K562 (cell line): ENCODE measurements around the gene EPGN. TPM values are rescaled to one million over a fixed set of nuclear protein-coding genes. Genes with fewer than 3 reads are reported as not detected.

Experiments used
- ATAC-seq: fragments of 200-7000 bp; cut with Tn5 transposase; 3 replicates; pipeline ENCODE4 v1.9.1; 2020; ENCODE audit warnings: moderate library complexity
- BruUV-seq: library from RNA; stranded (reverse); fragments of 400-500 nt; replicated peaks from 2 replicates; lab custom pipeline; 2021; lab: Mats Ljungman, UMichigan
- CTCF ChIA-PET: fragments of 300-600 bp; formaldehyde crosslinking; extraction: SDS; loops from one replicate; lab custom pipeline; 2021; ENCODE audit warnings: low intra/inter-chr PET ratio; lab: Yijun Ruan, JAX
- POLR2A ChIA-PET: fragments of 300-600, 350-650 bp; sonication (Branson Sonifier 250); formaldehyde crosslinking; extraction: SDS; loops from one replicate; lab custom pipeline; 2021; ENCODE audit warnings: antibody characterized with exemption, inconsistent platforms; lab: Yijun Ruan, JAX
- DNase-seq, 4 experiments: peaks; one replicate each; pipeline versions ENCODE4 v3.0.0 to v3.0.0-alpha.2; 2011 to 2018; ENCODE audit warnings: low spot score in 3 of 4, mixed read lengths in 3 of 4; ENCODE audit errors: extremely low read depth in 1 of 4
- FAIRE-seq: peaks from 2 replicates; lab custom pipeline; 2011; peaks lifted over from hg19 to GRCh38; lab: Jason Lieb, UNC
- H2AFZ ChIP-seq: 2 replicates; pipeline ENCODE4 v1.6.0; 2011; ENCODE audit warnings: low read depth, low read length, control low read depth, inconsistent platforms
- H3K27ac ChIP-seq: fragments of 200-600 bp; 3 replicates; pipeline ENCODE4 v1.8.0; 2011; ENCODE audit warnings: low read depth, mild to moderate bottlenecking, control low read depth, inconsistent platforms, low read length, moderate library complexity, mixed read lengths; ENCODE audit errors: extremely low read depth
- H3K27me3 ChIP-seq, 2 experiments: fragments of 300-600 bp in 1 of 2; 2 replicates in 1 of 2; 3 replicates in 1 of 2; pipeline versions ENCODE4 v1.6.0 to v1.8.0; 2011; ENCODE audit warnings: inconsistent platforms in 2 of 2, low read length in 2 of 2, mild to moderate bottlenecking in 1 of 2, mixed read lengths in 1 of 2, moderate library complexity in 1 of 2; ENCODE audit not compliant: control insufficient read depth in 2 of 2, insufficient read depth in 2 of 2
- H3K36me3 ChIP-seq: fragments of 300-600 bp; 3 replicates; pipeline ENCODE4 v1.8.0; 2011; ENCODE audit warnings: mild to moderate bottlenecking, low read length, inconsistent platforms; ENCODE audit not compliant: control insufficient read depth, insufficient read depth
- H3K4me1 ChIP-seq, 2 experiments: fragments of 200-600 bp in 1 of 2; replicated peaks in 1 of 2; 2 replicates in 1 of 2; 3 replicates in 1 of 2; pipeline versions ENCODE4 v1.5.1 to v1.8.0; 2011; ENCODE audit warnings: inconsistent platforms in 2 of 2, low read length in 2 of 2, mild to moderate bottlenecking in 1 of 2, mixed read lengths in 1 of 2, moderate library complexity in 1 of 2; ENCODE audit not compliant: control insufficient read depth in 2 of 2, insufficient read depth in 2 of 2
- H3K4me2 ChIP-seq: 2 replicates; pipeline ENCODE4 v1.6.1; 2011; ENCODE audit warnings: low read length, control low read depth, inconsistent platforms, mixed read lengths; ENCODE audit not compliant: insufficient read depth
- H3K4me3 ChIP-seq: fragments of 200-600 bp; sonication (generic), shearing (Covaris generic); 2 replicates; pipeline ENCODE4 v1.5.1; 2016; ENCODE audit warnings: control low read depth, inconsistent platforms
- H3K79me2 ChIP-seq: fragments of 200-600 bp; 3 replicates; pipeline ENCODE4 v1.8.0; 2011; ENCODE audit warnings: low read length, inconsistent platforms; ENCODE audit not compliant: control insufficient read depth, insufficient read depth
- H3K9ac ChIP-seq, 2 experiments: 2 replicates each; pipeline versions ENCODE4 v1.6.0 to v1.6.1; 2011; ENCODE audit warnings: low read depth in 2 of 2, low read length in 2 of 2, control low read depth in 1 of 2, inconsistent platforms in 1 of 2, mild to moderate bottlenecking in 1 of 2, mixed read lengths in 1 of 2; ENCODE audit not compliant: insufficient read depth in 1 of 2
- H3K9me1 ChIP-seq: one replicate; pipeline ENCODE4 v1.6.0; 2011; ENCODE audit warnings: inconsistent platforms, mild to moderate bottlenecking, low read length, moderate library complexity; ENCODE audit not compliant: control insufficient read depth, insufficient read depth
- H3K9me3 ChIP-seq: replicated peaks from 2 replicates; pipeline ENCODE4 v1.5.1; 2011; ENCODE audit warnings: low read depth, low read length, inconsistent platforms; ENCODE audit not compliant: control insufficient read depth, insufficient read depth
- H4K20me1 ChIP-seq: replicated peaks from 2 replicates; pipeline ENCODE4 v1.6.1; 2011; ENCODE audit warnings: low read length, inconsistent platforms, mixed read lengths; ENCODE audit not compliant: control insufficient read depth, insufficient read depth
- CSDE1 ChIP-seq, 2 experiments: fragments of 450-650 bp; IDR thresholded peaks; 2 replicates each; pipeline ENCODE4 v1.6.1; 2016; ENCODE audit warnings: mild to moderate bottlenecking in 1 of 2
- HNRNPK ChIP-seq: fragments of 200-400 bp; formaldehyde crosslinking; IDR thresholded peaks from one replicate; pipeline ENCODE4 v1.6.1; 2018; ENCODE audit warnings: mild to moderate bottlenecking, low read depth, low read length; ENCODE audit not compliant: poor library complexity, severe bottlenecking
- KDM2B ChIP-seq: fragments of 250-450 bp; sonication (Bioruptor Pico); IDR thresholded peaks from 2 replicates; pipeline ENCODE4 v1.8.0; 2021; ENCODE audit warnings: mild to moderate bottlenecking, moderate library complexity
- MYC ChIP-seq, 2 experiments: fragments of 250-450 bp in 1 of 2; sonication (Bioruptor Pico) in 1 of 2; IDR thresholded peaks; 2 replicates each; pipeline versions ENCODE4 v1.5.1 to v1.6.1; 2012 to 2021; ENCODE audit warnings: low read depth in 2 of 2, borderline replicate concordance in 1 of 2, improper control_type of control experiment in 1 of 2, low read length in 1 of 2, mild to moderate bottlenecking in 1 of 2, moderate library complexity in 1 of 2
- SMARCE1 ChIP-seq: fragments of 450-650 bp; IDR thresholded peaks from 2 replicates; pipeline ENCODE4 v1.7.1; 2016; ENCODE audit warnings: mild to moderate bottlenecking
- ZNF57 ChIP-seq: fragments of 450-650 bp; formaldehyde crosslinking; IDR thresholded peaks from 2 replicates; pipeline ENCODE4 v1.4.0; 2020; ENCODE audit warnings: mild to moderate bottlenecking, moderate library complexity
- ZNF707 ChIP-seq: fragments of 250-450 bp; sonication (Bioruptor Pico); conservative IDR thresholded peaks from 2 replicates; pipeline ENCODE4 v1.8.0; 2022; ENCODE audit warnings: inconsistent platforms, mild to moderate bottlenecking, moderate library complexity
- in situ Hi-C: fragments of 300-500 bp; cut with MboI; formaldehyde crosslinking; loops from 4 replicates; pipeline ENCODE4 v1.15.0; 2018; ENCODE audit warnings: inconsistent platforms, mixed read lengths
- intact Hi-C: fragments of 100-400 bp; cut with micrococcal nuclease; formaldehyde crosslinking; loops from 2 replicates; pipeline ENCODE4 v1.14.2; 2022
- polyA plus RNA-seq, 8 experiments: library from polyadenylated mRNA; depleted of rRNA in 4 of 8; stranded (reverse) in 5 of 8; unstranded in 3 of 8; fragments of >200 nt; fragmentation: Nextera tagmentation in 2 of 8; fragmentation: Illumina TruSeq in 1 of 8; extraction: Ambion mirVana in 2 of 8; extraction: Trizol in 1 of 8; gene quantifications; 2 replicates each; pipeline versions ENCODE4 v1.2.1 to v1.2.3, GENCODE V29; 2011 to 2014; ENCODE audit warnings: inconsistent platforms in 1 of 8, missing spikeins in 1 of 8
- total RNA-seq, 7 experiments: library from RNA; depleted of rRNA in 6 of 7; stranded (reverse); fragments of >200 nt in 6 of 7; fragmentation: Illumina TruSeq in 2 of 7; extraction: Trizol in 2 of 7; gene quantifications; 2 replicates each; pipeline versions ENCODE4 v1.2.1 to v1.2.3, GENCODE V29; 2011 to 2021; ENCODE audit warnings: low replicate concordance in 1 of 7
- TF ChIP-seq, protein P1 (sequence below): fragments of 450-650 bp; formaldehyde crosslinking; IDR thresholded peaks from 2 replicates; pipeline ENCODE4 v1.4.0; 2022; ENCODE audit warnings: mild to moderate bottlenecking, moderate library complexity

Gene EPGN
- total and polyA plus RNA-seq, 9 of the 15 experiments (the other 6 are each of a cell fraction or from before 2014, with no cell fraction given): 0.10 to 0.56 TPM; not detected in 7

DNA sequence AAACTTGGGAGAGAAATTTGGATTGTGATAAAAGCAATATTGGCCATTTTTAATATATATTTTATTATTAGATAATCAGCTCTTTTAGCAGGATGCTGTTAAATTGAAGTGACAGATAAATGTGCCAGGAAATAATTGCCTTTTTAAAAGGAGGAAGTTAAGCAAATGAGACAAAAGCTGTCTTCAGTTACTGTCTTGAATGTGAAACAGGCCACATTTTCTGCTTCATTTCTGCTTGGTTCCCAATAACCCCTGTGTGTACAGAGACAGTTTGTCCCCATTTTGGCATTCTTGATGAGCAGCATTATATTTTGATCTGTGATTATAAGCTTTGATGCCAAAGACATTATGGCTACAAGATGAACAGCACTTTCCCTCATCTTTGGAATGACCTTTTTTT is 953 bp downstream of the EPGN start:
- H3K36me3 ChIP-seq: peaks cover 12% of the 10 kb centered on the region; the same call in 1 of the 3 replicates
- DNase-seq (no peak), ATAC-seq (no peak), FAIRE-seq (peak; percentile 49)
- H3K4me3 ChIP-seq: no peak overlapping the region
- no peak overlapping the region for H3K9ac ChIP-seq
- H3K4me1 ChIP-seq: no peaks in the 10 kb centered on the region
- H3K9me3 ChIP-seq: no peaks in the 10 kb centered on the region
- H2AFZ ChIP-seq: no peak overlapping the region
- POLR2A ChIA-PET: no interaction called here
- H3K79me2 ChIP-seq: peaks cover 91% of the 10 kb centered on the region
- no TSS peak for BruUV-seq
- H4K20me1 ChIP-seq: no peaks in the 10 kb centered on the region
- H3K27ac ChIP-seq: no peak overlapping the region
- intact Hi-C loops (no loop called here), in situ Hi-C loops (no loop called here)
- H3K4me2 ChIP-seq: no peak overlapping the region
- no peaks in the 10 kb centered on the region for H3K27me3 ChIP-seq
- TF ChIP-seq MYC (IDR thresholded peaks at IDR 0.05; ENCODE audit: low read depth, low read length): no peak
- TF ChIP-seq MYC (CRISPR knock-in tag; IDR thresholded peaks at IDR 0.05; ENCODE audit: borderline replicate concordance, low read depth): no peak
- TF ChIP-seq ZNF57 (CRISPR knock-in tag): no peak
- TF ChIP-seq ZNF707 (CRISPR knock-in tag): no peak
- TF ChIP-seq HNRNPK: no peak
- TF ChIP-seq SMARCE1: no peak
- TF ChIP-seq, protein P1, sequence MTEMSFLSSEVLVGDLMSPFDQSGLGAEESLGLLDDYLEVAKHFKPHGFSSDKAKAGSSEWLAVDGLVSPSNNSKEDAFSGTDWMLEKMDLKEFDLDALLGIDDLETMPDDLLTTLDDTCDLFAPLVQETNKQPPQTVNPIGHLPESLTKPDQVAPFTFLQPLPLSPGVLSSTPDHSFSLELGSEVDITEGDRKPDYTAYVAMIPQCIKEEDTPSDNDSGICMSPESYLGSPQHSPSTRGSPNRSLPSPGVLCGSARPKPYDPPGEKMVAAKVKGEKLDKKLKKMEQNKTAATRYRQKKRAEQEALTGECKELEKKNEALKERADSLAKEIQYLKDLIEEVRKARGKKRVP: no peak
- TF ChIP-seq CSDE1 (IDR thresholded peaks at IDR 0.05): no peak
- TF ChIP-seq KDM2B: no peak
- no peaks in the 10 kb centered on the region for H3K9me1 ChIP-seq
- CTCF ChIA-PET: interaction anchor here (1.0 to 1.9 kb wide), 2 partner anchors 81 to 120 kb away, joined by 3 to 4 read pairs; no protein-coding TSS in a partner anchor
